IMR-90 (cell line): ENCODE data around the gene CTAG2. TPM values are rescaled to one million over a fixed set of nuclear protein-coding genes. Genes with fewer than 3 reads are reported as not detected.

Experiments used
- ATAC-seq: fragments of 200-7000 bp; cut with Tn5 transposase; 2 replicates; pipeline ENCODE4 v1.9.1; 2020; ENCODE audit warnings: low read depth, mild to moderate bottlenecking, moderate library complexity
- BruUV-seq: library from RNA; stranded (reverse); fragments of 400-500 nt; replicated peaks from 2 replicates; lab custom pipeline; 2021; lab: Mats Ljungman, UMichigan
- CTCF ChIA-PET: fragments of 300-600 bp; formaldehyde crosslinking; extraction: SDS; loops from one replicate; lab custom pipeline; 2021; ENCODE audit warnings: antibody characterized with exemption; lab: Yijun Ruan, JAX
- POLR2A ChIA-PET: fragments of 300-600 bp; sonication (Branson Sonifier 250); formaldehyde crosslinking; loops from one replicate; lab custom pipeline; 2022; ENCODE audit warnings: antibody characterized with exemption; ENCODE audit not compliant: unreplicated experiment; lab: Charles Lee
- DNase-seq: peaks from one replicate; pipeline ENCODE4 v3.0.0; 2013
- H2AFZ ChIP-seq: replicated peaks from 2 replicates; pipeline ENCODE3; 2013; ENCODE audit warnings: low read length, mild to moderate bottlenecking; ENCODE audit not compliant: poor library complexity
- H2AK5ac ChIP-seq: 2 replicates; pipeline ENCODE4 v1.6.1; 2013; ENCODE audit warnings: low read depth, low read length, inconsistent platforms
- H2AK9ac ChIP-seq: replicated peaks from 2 replicates; pipeline ENCODE3; 2013; ENCODE audit warnings: mild to moderate bottlenecking, low read depth, low read length, moderate library complexity; ENCODE audit not compliant: poor library complexity
- H2BK120ac ChIP-seq: 2 replicates; pipeline ENCODE4 v1.6.1; 2013; ENCODE audit warnings: low read depth, low read length, inconsistent platforms
- H2BK15ac ChIP-seq: 3 replicates; pipeline ENCODE4 v1.6.1; 2013; ENCODE audit warnings: low read depth, low read length, inconsistent platforms
- H2BK20ac ChIP-seq: 2 replicates; pipeline ENCODE4 v1.6.1; 2013; ENCODE audit warnings: low read depth, mild to moderate bottlenecking, inconsistent platforms, low read length, moderate library complexity
- H2BK5ac ChIP-seq: 2 replicates; pipeline ENCODE4 v1.6.1; 2013; ENCODE audit warnings: mild to moderate bottlenecking, low read depth, low read length, inconsistent platforms; ENCODE audit not compliant: poor library complexity, severe bottlenecking
- H3K14ac ChIP-seq: replicated peaks from 2 replicates; pipeline ENCODE4 v1.6.1; 2013; ENCODE audit warnings: low read depth, low read length, inconsistent platforms
- H3K18ac ChIP-seq: 2 replicates; pipeline ENCODE4 v1.6.1; 2013; ENCODE audit warnings: low read depth, low read length, control low read depth
- H3K23ac ChIP-seq: 2 replicates; pipeline ENCODE4 v1.6.1; 2013; ENCODE audit warnings: low read depth, low read length, inconsistent platforms
- H3K27ac ChIP-seq: 2 replicates; pipeline ENCODE4 v1.5.1; 2013; ENCODE audit warnings: mild to moderate bottlenecking, control low read depth, low read length; ENCODE audit not compliant: insufficient read depth
- H3K27me3 ChIP-seq: 2 replicates; pipeline ENCODE4 v1.6.1; 2013; ENCODE audit warnings: low read length; ENCODE audit not compliant: control insufficient read depth, insufficient read depth
- H3K36me3 ChIP-seq: 2 replicates; pipeline ENCODE4 v1.6.1; 2013; ENCODE audit warnings: low read length, mixed read lengths; ENCODE audit not compliant: control insufficient read depth, insufficient read depth
- H3K4ac ChIP-seq: 2 replicates; pipeline ENCODE4 v1.6.1; 2013; ENCODE audit warnings: low read depth, low read length, inconsistent platforms
- H3K4me1 ChIP-seq: 2 replicates; pipeline ENCODE4 v1.6.1; 2013; ENCODE audit warnings: low read length, mixed read lengths; ENCODE audit not compliant: control insufficient read depth, insufficient read depth
- H3K4me2 ChIP-seq: 2 replicates; pipeline ENCODE4 v1.6.1; 2013; ENCODE audit warnings: low read depth, mild to moderate bottlenecking, control low read depth, low read length, moderate library complexity
- H3K4me3 ChIP-seq: 2 replicates; pipeline ENCODE4 v1.5.1; 2013; ENCODE audit warnings: low read depth, mild to moderate bottlenecking, control low read depth, low read length, moderate library complexity; ENCODE audit not compliant: insufficient read depth
- H3K56ac ChIP-seq: 2 replicates; pipeline ENCODE4 v1.6.1; 2013; ENCODE audit warnings: low read length, inconsistent platforms; ENCODE audit not compliant: insufficient read depth; ENCODE audit errors: extremely low read depth
- H3K79me1 ChIP-seq, 2 experiments: 2 replicates each; pipeline ENCODE4 v1.6.1; 2013; ENCODE audit warnings: low read length in 2 of 2, inconsistent platforms in 1 of 2, low read depth in 1 of 2
- H3K9ac ChIP-seq: 2 replicates; pipeline ENCODE4 v1.6.1; 2013; ENCODE audit warnings: low read depth, low read length, control low read depth
- H3K9me1 ChIP-seq: 2 replicates; pipeline ENCODE4 v1.6.1; 2013; ENCODE audit warnings: low read length, inconsistent platforms; ENCODE audit not compliant: insufficient read depth
- H3K9me3 ChIP-seq: 2 replicates; pipeline ENCODE4 v1.6.1; 2013; ENCODE audit warnings: low read length; ENCODE audit not compliant: control insufficient read depth, insufficient read depth
- H4K20me1 ChIP-seq: 2 replicates; pipeline ENCODE4 v1.6.1; 2013; ENCODE audit warnings: low read length, inconsistent platforms; ENCODE audit not compliant: insufficient read depth
- H4K5ac ChIP-seq: 2 replicates; pipeline ENCODE4 v1.6.1; 2013; ENCODE audit warnings: mild to moderate bottlenecking, low read depth, low read length, control low read depth
- H4K8ac ChIP-seq, 2 experiments: 2 replicates each; pipeline ENCODE4 v1.6.1; 2013; ENCODE audit warnings: low read depth in 2 of 2, low read length in 2 of 2, control low read depth in 1 of 2, inconsistent platforms in 1 of 2
- H4K91ac ChIP-seq: 2 replicates; pipeline ENCODE4 v1.6.1; 2013; ENCODE audit warnings: low read depth, low read length, inconsistent platforms; ENCODE audit not compliant: insufficient read depth
- BHLHE40 ChIP-seq: fragments of 150-350 bp; IDR thresholded peaks from 2 replicates; pipeline ENCODE4 v1.6.1; 2016; ENCODE audit warnings: mild to moderate bottlenecking, low read depth, low read length
- CHD1 ChIP-seq: IDR thresholded peaks from 2 replicates; pipeline ENCODE4 v1.6.1; 2012; ENCODE audit warnings: low read depth, low read length, improper control_type of control experiment
- CTCF ChIP-seq: conservative IDR thresholded peaks from 2 replicates; pipeline ENCODE4 v1.5.1; 2012; ENCODE audit warnings: mild to moderate bottlenecking, low read depth, low read length, improper control_type of control experiment
- MAZ ChIP-seq: IDR thresholded peaks from 2 replicates; pipeline ENCODE4 v1.6.1; 2012; ENCODE audit warnings: low read depth, mild to moderate bottlenecking, low read length, improper control_type of control experiment, moderate library complexity, borderline replicate concordance
- MXI1 ChIP-seq: IDR thresholded peaks from 2 replicates; pipeline ENCODE4 v1.6.1; 2012; ENCODE audit warnings: low read depth, mild to moderate bottlenecking, low read length, moderate library complexity, borderline replicate concordance
- NFE2L2 ChIP-seq: fragments of 150-350 bp; IDR thresholded peaks from 2 replicates; pipeline ENCODE4 v1.6.1; 2016; ENCODE audit warnings: low read depth, mild to moderate bottlenecking, low read length
- WGBS, 2 experiments: methylation state at CpG; one replicate each; pipeline versions ENCODE4 v1.1.5 to v1.1.7; 2013; ENCODE audit warnings: missing lambda C conversion rate in 2 of 2; ENCODE audit not compliant: insufficient read length in 1 of 2; ENCODE audit errors: extremely low coverage in 2 of 2; 5-methylcytosine and 5-hydroxymethylcytosine counted together
- dilution Hi-C: fragments of 300-500 bp; cut with HindIII; formaldehyde crosslinking; loops from one replicate; pipeline ENCODE4 v1.14.3; 2018; ENCODE audit warnings: low sequenced_read_pairs; ENCODE audit not compliant: unreplicated experiment
- in situ Hi-C: fragments of 300-500 bp; cut with MboI; formaldehyde crosslinking; loops from 3 replicates; pipeline ENCODE4 v1.14.3; 2019; ENCODE audit warnings: low sequenced_read_pairs, inconsistent platforms, mixed read lengths
- intact Hi-C: fragments of 100-400 bp; cut with micrococcal nuclease; formaldehyde crosslinking; loops from 2 replicates; pipeline ENCODE4 v1.10.0; 2022
- polyA plus RNA-seq, 3 experiments: library from polyadenylated mRNA; depleted of rRNA; stranded (reverse); fragments of >200 nt; gene quantifications; 2 replicates each; pipeline ENCODE4 v1.2.3, GENCODE V29; 2012; ENCODE audit warnings: low replicate concordance in 1 of 3
- total RNA-seq: library from RNA; depleted of rRNA; stranded (reverse); fragments of >200 nt; gene quantifications from 2 replicates; pipeline ENCODE4 v1.2.3, GENCODE V29; 2012

CTAG2 gene
- total and polyA plus RNA-seq, 2 of the 4 experiments (the other 2 are of a cell fraction): 27.1 to 42.5 TPM

- Histone ChIP-seq H2BK20ac (no peak overlapping the region), H3K56ac (no peak overlapping the region), H2AK9ac (peak overlapping the region; percentile 42), H3K18ac (no peak overlapping the region), H4K91ac (no peak overlapping the region), H3K14ac (no peak overlapping the region), H2AK5ac (no peak overlapping the region), H4K5ac (no peak overlapping the region), H2BK15ac (no peak overlapping the region), H3K4ac (no peak overlapping the region), H3K79me1 (no peaks in the 10 kb centered on the region), H3K4me1 (no peaks in the 10 kb centered on the region), H3K27me3 (peaks cover 2% of the 10 kb centered on the region; the same call in 1 of the 2 replicates), H3K27ac (no peak overlapping the region), H4K20me1 (no peaks in the 10 kb centered on the region), H3K9ac (no peak overlapping the region), H2AFZ (no peak overlapping the region), H2BK120ac (no peak overlapping the region), H3K23ac (no peak overlapping the region), H3K9me1 (no peaks in the 10 kb centered on the region), H3K36me3 (no peaks in the 10 kb centered on the region), H3K4me2 (no peak overlapping the region), H2BK5ac (no peak overlapping the region), H3K9me3 (peaks cover 3% of the 10 kb centered on the region), H3K4me3 (no peak overlapping the region), H4K8ac (no peak overlapping the region)
- no peak for TF ChIP-seq CTCF
- TF ChIP-seq MXI1: no peak
- no peak for TF ChIP-seq BHLHE40
- no peak for TF ChIP-seq MAZ
- no peak for TF ChIP-seq CHD1
- no peak for TF ChIP-seq NFE2L2
- CTCF ChIA-PET: no interaction called here
- in situ Hi-C loops (no loop called here), intact Hi-C loops (no loop called here), dilution Hi-C loops (no loop called here)
- BruUV-seq: no TSS peak
- 49% methylated on average over 8 of the region's 11 CpGs; no CpG with 5 or more reads in 1 of the 2 experiments for WGBS, 2 experiments
- DNase-seq (no peak), ATAC-seq (no peak)
- POLR2A ChIA-PET: no interaction called here
These were observed 2.4 kb upstream of the CTAG2 start for GRCh38 chrX:154655786-154656185.
